GM21529 (cell line): ENCODE measurements around the gene MS4A18.
"Not testable (repeated sequence)": the region's sequence is repeated elsewhere in the genome, so short reads cannot be mapped to it uniquely, and the experiment has no call there.

Source experiments
- ATAC-seq: cut with Tn5 transposase; IDR thresholded peaks from one replicate; pipeline ENCODE4 v1.9.1; 2021; ENCODE audit not compliant: unreplicated experiment

MS4A18 gene

GRCh38 chr11:60734279-60734678, 9.8 kb downstream of the MS4A18 start:
- no peak for ATAC-seq

- no peak for ATAC-seq
Observed at GRCh38 chr11:60739114-60739513, 14.6 kb downstream of the MS4A18 start.

GRCh38 chr11:60740573-60740972, 16.1 kb downstream of the MS4A18 start:
- no peak for ATAC-seq

GRCh38 chr11:60741421-60741820, 16.9 kb downstream of the MS4A18 start:
- no peak for ATAC-seq

GRCh38 chr11:60743058-60743457, 18.5 kb downstream of the MS4A18 start:
- no peak for ATAC-seq

- no peak for ATAC-seq
Observed at GRCh38 chr11:60744114-60744513, 19.6 kb downstream of the MS4A18 start.

GRCh38 chr11:60747359-60747873, 22.9 kb downstream of the MS4A18 start:
- ATAC-seq, result no peak

- no peak for ATAC-seq
Observed at GRCh38 chr11:60748225-60748624, 23.7 kb downstream of the MS4A18 start.

- peak; percentile 79 for ATAC-seq
Observed at GRCh38 chr11:60748821-60749220, 24.3 kb downstream of the MS4A18 start.

- no peak for ATAC-seq
Observed at GRCh38 chr11:60750911-60751310, 26.4 kb downstream of the MS4A18 start.

- no peak for ATAC-seq
Observed at GRCh38 chr11:60753309-60753708, 28.8 kb downstream of the MS4A18 start.

- ATAC-seq, result no peak
Observed at GRCh38 chr11:60754887-60755286, 30.4 kb downstream of the MS4A18 start.

GRCh38 chr11:60756307-60757032, 31.9 kb downstream of the MS4A18 start, which contains the start of gene MS4A15:
TSS of gene MS4A15 (plus strand) at chr11:60756867. CDS start at chr11:60763734, 6,867 bp downstream.
- no peak for ATAC-seq

GRCh38 chr11:60757231-60757800, 32.8 kb downstream of the MS4A18 start:
- no peak for ATAC-seq

- not testable (repeated sequence) for ATAC-seq
Observed at GRCh38 chr11:60758671-60759070, 34.2 kb downstream of the MS4A18 start.

GRCh38 chr11:60759438-60760225, 35.1 kb downstream of the MS4A18 start:
- ATAC-seq, result not testable (repeated sequence)

GRCh38 chr11:60761436-60762190, 37.1 kb downstream of the MS4A18 start:
- ATAC-seq, result peak; percentile 27

GRCh38 chr11:60762851-60763691, 38.6 kb downstream of the MS4A18 start:
- peak; percentile 61 for ATAC-seq

GRCh38 chr11:60763692-60764369, 39.3 kb downstream of the MS4A18 start:
- peak; percentile 25 for ATAC-seq
